H1 (cell line): ENCODE measurements around the gene GMPR. TPM values are rescaled to one million over a fixed set of nuclear protein-coding genes. Genes with fewer than 3 reads are reported as not detected.
A peak's percentile ranks its signal among the peaks of the same experiment; 100 is the strongest.

Experiments
- ATF2 ChIP-seq: IDR thresholded peaks from 2 replicates; pipeline ENCODE4 v1.6.1; 2012; ENCODE audit warnings: low read length, inconsistent platforms
- CHD7 ChIP-seq: fragments of 300-600 bp; sonication (generic); IDR thresholded peaks from 2 replicates; pipeline ENCODE4 v1.7.1; 2012; ENCODE audit warnings: low read length, moderate library complexity, mild to moderate bottlenecking, inconsistent platforms; ENCODE audit not compliant: insufficient replicate concordance
- CTBP2 ChIP-seq: IDR thresholded peaks from 2 replicates; pipeline ENCODE4 v1.7.0; 2011; ENCODE audit warnings: borderline replicate concordance, mild to moderate bottlenecking, moderate library complexity, mixed read lengths, low read length; ENCODE audit not compliant: insufficient read depth, insufficient read length
- TAF7 ChIP-seq: optimal IDR thresholded peaks from 2 replicates; pipeline ENCODE3; 2011; ENCODE audit warnings: low read depth, mild to moderate bottlenecking, inconsistent platforms, low read length, moderate library complexity, borderline replicate concordance
- TBP ChIP-seq: IDR thresholded peaks from 2 replicates; pipeline ENCODE4 v1.6.1; 2011; ENCODE audit warnings: low read depth, low read length, improper control_type of control experiment
- polyA plus RNA-seq, 7 experiments: library from polyadenylated mRNA; depleted of rRNA in 3 of 7; stranded (reverse) in 5 of 7; unstranded in 2 of 7; fragments of >200 nt in 5 of 7; fragments of 200-250 nt in 2 of 7; gene quantifications; 1 replicate in 5 of 7; 2 replicates in 1 of 7; 4 replicates in 1 of 7; pipeline versions ENCODE4 v1.2.1 to v1.2.3, GENCODE V29; 2011 to 2013; ENCODE audit warnings: missing spikeins in 2 of 7, mixed read lengths in 2 of 7
- total RNA-seq: library from RNA; stranded (reverse); fragmentation: NEBNext Ultra II Directional; extraction: Animal tissue kit (Norgen Biotek cat#: 25700); gene quantifications from 2 replicates; pipeline ENCODE4 v1.2.1, GENCODE V29; 2021
- TF ChIP-seq, protein P1 (sequence below), 3 experiments: IDR thresholded peaks; 1 replicate in 2 of 3; 2 replicates in 1 of 3; pipeline versions ENCODE4 v1.5.1 to v1.6.1; 2011; ENCODE audit warnings: low read length in 3 of 3, mild to moderate bottlenecking in 3 of 3, inconsistent platforms in 2 of 3, low read depth in 1 of 3, moderate library complexity in 1 of 3; ENCODE audit not compliant: insufficient read depth in 1 of 3; ENCODE audit errors: control extremely low read depth in 1 of 3

Gene GMPR
- total and polyA plus RNA-seq, 2 of the 8 experiments (the other 6 are each of a cell fraction or from before 2014, with no cell fraction given), result 0.99 to 1.2 TPM

DNA sequence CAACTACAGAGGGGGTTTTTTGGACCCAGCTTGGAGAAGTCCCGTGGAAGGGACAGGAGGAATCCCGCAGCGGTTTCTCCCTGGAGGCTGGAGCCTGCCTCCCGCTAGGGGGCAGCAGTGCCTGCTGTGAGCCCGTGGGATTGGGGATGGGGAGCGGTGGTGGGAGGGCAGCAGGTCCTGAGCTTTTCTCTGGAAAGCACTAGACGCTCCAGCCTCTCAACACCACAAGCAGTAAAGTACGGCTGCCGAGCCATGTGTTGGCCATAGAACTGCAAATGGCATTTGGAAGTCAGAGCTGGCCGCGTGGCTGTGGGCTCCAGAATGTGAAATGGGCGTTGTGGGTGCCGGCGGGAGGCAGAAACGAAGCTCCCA lies 47.8 kb downstream of the GMPR start (continued):
- TF ChIP-seq, protein P1, sequence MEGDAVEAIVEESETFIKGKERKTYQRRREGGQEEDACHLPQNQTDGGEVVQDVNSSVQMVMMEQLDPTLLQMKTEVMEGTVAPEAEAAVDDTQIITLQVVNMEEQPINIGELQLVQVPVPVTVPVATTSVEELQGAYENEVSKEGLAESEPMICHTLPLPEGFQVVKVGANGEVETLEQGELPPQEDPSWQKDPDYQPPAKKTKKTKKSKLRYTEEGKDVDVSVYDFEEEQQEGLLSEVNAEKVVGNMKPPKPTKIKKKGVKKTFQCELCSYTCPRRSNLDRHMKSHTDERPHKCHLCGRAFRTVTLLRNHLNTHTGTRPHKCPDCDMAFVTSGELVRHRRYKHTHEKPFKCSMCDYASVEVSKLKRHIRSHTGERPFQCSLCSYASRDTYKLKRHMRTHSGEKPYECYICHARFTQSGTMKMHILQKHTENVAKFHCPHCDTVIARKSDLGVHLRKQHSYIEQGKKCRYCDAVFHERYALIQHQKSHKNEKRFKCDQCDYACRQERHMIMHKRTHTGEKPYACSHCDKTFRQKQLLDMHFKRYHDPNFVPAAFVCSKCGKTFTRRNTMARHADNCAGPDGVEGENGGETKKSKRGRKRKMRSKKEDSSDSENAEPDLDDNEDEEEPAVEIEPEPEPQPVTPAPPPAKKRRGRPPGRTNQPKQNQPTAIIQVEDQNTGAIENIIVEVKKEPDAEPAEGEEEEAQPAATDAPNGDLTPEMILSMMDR (IDR thresholded peaks at IDR 0.05; ENCODE audit: control extremely low read depth in 1 of 3, insufficient read depth in 1 of 3, low read depth in 1 of 3, low read length in 3 of 3), result peak; percentile 86 to 93 (median 92)
- TF ChIP-seq CHD7 (no peak), ATF2 (no peak), TBP (no peak), CTBP2 (no peak), TAF7 (no peak)
